HepG2 (cell line): Measurements from ENCODE around the gene UBE2M. TPM values are rescaled to one million over a fixed set of nuclear protein-coding genes. Genes with fewer than 3 reads are reported as not detected.

Experiments used
- ARID3A ChIP-seq: IDR thresholded peaks from 2 replicates; pipeline ENCODE4 v1.6.1; 2012; ENCODE audit warnings: low read depth, low read length, improper control_type of control experiment
- CAMTA2 ChIP-seq: sonication (generic); formaldehyde crosslinking; IDR thresholded peaks from 2 replicates; pipeline ENCODE4 v1.4.0; 2020; ENCODE audit warnings: mild to moderate bottlenecking, missing genetic modification reagents, borderline replicate concordance
- E2F5 ChIP-seq: sonication (generic); formaldehyde crosslinking; conservative IDR thresholded peaks from 2 replicates; pipeline ENCODE4 v1.4.0; 2020; ENCODE audit warnings: missing genetic modification reagents
- FOXA3 ChIP-seq: IDR thresholded peaks from 2 replicates; pipeline ENCODE4 v1.6.1; 2016; ENCODE audit warnings: missing genetic modification reagents, missing compliant biosample characterization
- HMGXB4 ChIP-seq, 2 experiments: sonication (generic) in 1 of 2; formaldehyde crosslinking in 1 of 2; IDR thresholded peaks; 2 replicates each; pipeline versions ENCODE4 v1.4.0 to v1.6.1; 2018 to 2020; ENCODE audit warnings: missing genetic modification reagents in 2 of 2, borderline replicate concordance in 1 of 2, low read depth in 1 of 2, mild to moderate bottlenecking in 1 of 2, missing biosample characterization in 1 of 2
- HOXA7 ChIP-seq: sonication (generic); formaldehyde crosslinking; IDR thresholded peaks from 2 replicates; pipeline ENCODE4 v1.8.1; 2022; ENCODE audit warnings: mild to moderate bottlenecking, missing genetic modification reagents, moderate library complexity
- IKZF4 ChIP-seq: sonication (generic); formaldehyde crosslinking; IDR thresholded peaks from 2 replicates; pipeline ENCODE4 v1.5.1; 2020; ENCODE audit warnings: borderline replicate concordance, mild to moderate bottlenecking, low read depth, missing genetic modification reagents; ENCODE audit errors: not compliant biosample characterization
- NCOA1 ChIP-seq: sonication (generic); formaldehyde crosslinking; IDR thresholded peaks from 2 replicates; pipeline ENCODE4 v1.9.0; 2021; ENCODE audit warnings: missing genetic modification reagents
- PBX3 ChIP-seq: sonication (generic); formaldehyde crosslinking; IDR thresholded peaks from 2 replicates; pipeline ENCODE4 v1.8.1; 2023; ENCODE audit warnings: missing genetic modification reagents, inconsistent platforms, borderline replicate concordance
- PHF21A ChIP-seq: sonication (generic); formaldehyde crosslinking; IDR thresholded peaks from 2 replicates; pipeline ENCODE4 v1.5.0; 2020; ENCODE audit warnings: mild to moderate bottlenecking, missing genetic modification reagents
- TERF1 ChIP-seq: sonication (generic); formaldehyde crosslinking; IDR thresholded peaks from 2 replicates; pipeline ENCODE4 v1.8.0; 2022; ENCODE audit warnings: mild to moderate bottlenecking, missing genetic modification reagents, moderate library complexity
- THAP8 ChIP-seq: sonication (generic); formaldehyde crosslinking; IDR thresholded peaks from 2 replicates; pipeline ENCODE4 v1.5.1; 2020; ENCODE audit warnings: missing genetic modification reagents, mild to moderate bottlenecking, borderline replicate concordance
- ZNF432 ChIP-seq: sonication (generic); formaldehyde crosslinking; IDR thresholded peaks from 2 replicates; pipeline ENCODE4 v1.5.0; 2020; ENCODE audit warnings: missing genetic modification reagents, mild to moderate bottlenecking, borderline replicate concordance
- ZNF556 ChIP-seq: sonication (generic); formaldehyde crosslinking; IDR thresholded peaks from 2 replicates; pipeline ENCODE4 v1.4.0; 2020; ENCODE audit warnings: mild to moderate bottlenecking, missing genetic modification reagents, borderline replicate concordance
- ZNF567 ChIP-seq: sonication (generic); formaldehyde crosslinking; IDR thresholded peaks from 2 replicates; pipeline ENCODE4 v1.8.1; 2023; ENCODE audit warnings: mild to moderate bottlenecking, missing genetic modification reagents, borderline replicate concordance
- ZNF660 ChIP-seq: sonication (generic); formaldehyde crosslinking; IDR thresholded peaks from 2 replicates; pipeline ENCODE4 v1.5.1; 2020; ENCODE audit warnings: mild to moderate bottlenecking, low read depth, missing genetic modification reagents, borderline replicate concordance
- polyA plus RNA-seq, 8 experiments: library from polyadenylated mRNA; depleted of rRNA in 3 of 8; stranded (reverse) in 7 of 8; unstranded in 1 of 8; fragments of >200 nt; fragmentation: Illumina TruSeq in 4 of 8; extraction: Trizol in 4 of 8; gene quantifications; 2 replicates each; pipeline versions ENCODE4 v1.2.1 to v1.2.3, GENCODE V29; 2011 to 2016; ENCODE audit warnings: low read depth in 4 of 8, missing spikeins in 1 of 8, mixed read lengths in 1 of 8; ENCODE audit not compliant: insufficient read depth in 1 of 8
- total RNA-seq, 5 experiments: library from RNA; depleted of rRNA; stranded (reverse); fragments of >200 nt; fragmentation: Illumina TruSeq; extraction: Trizol; gene quantifications; 2 replicates each; pipeline ENCODE4 v1.2.3, GENCODE V29; 2016; ENCODE audit warnings: low read depth in 1 of 5

The UBE2M gene
- total and polyA plus RNA-seq, 2 of the 13 experiments (the other 11 are each of a cell fraction or from before 2014, with no cell fraction given) = 36.2 to 50.3 TPM

- TF ChIP-seq E2F5 (CRISPR knock-in tag) (no peak; the same call in 1 of the 2 replicates), CAMTA2 (CRISPR knock-in tag) (0 out of 2 replicates have a peak, but pooled peaks have one; percentile 57), NCOA1 (no peak), ARID3A (peak; percentile 9; the same call in 1 of the 2 replicates), TERF1 (CRISPR knock-in tag) (0 out of 2 replicates have a peak, but pooled peaks have one; percentile 85), HMGXB4 (CRISPR knock-in tag; IDR thresholded peaks at IDR 0.05; ENCODE audit: borderline replicate concordance in 1 of 2, low read depth in 1 of 2) (peak in 1 of 2 experiments; percentile 54; a peak in 1 of 4 replicates), FOXA3 (CRISPR knock-in tag) (peak; percentile 13; the same call in 1 of the 2 replicates), HOXA7 (CRISPR knock-in tag) (no peak), ZNF567 (CRISPR knock-in tag) (no peak), ZNF556 (CRISPR knock-in tag) (peak; percentile 35; the same call in 1 of the 2 replicates), THAP8 (CRISPR knock-in tag) (no peak), PBX3 (CRISPR knock-in tag) (peak; percentile 39; the same call in 1 of the 2 replicates), ZNF432 (CRISPR knock-in tag) (no peak), PHF21A (CRISPR knock-in tag) (peak; percentile 73; the same call in 1 of the 2 replicates), ZNF660 (CRISPR knock-in tag) (no peak), IKZF4 (peak; percentile 67)
Observed at GRCh38 chr19:58572818-58573657, 14.6 kb upstream of the UBE2M start, which contains the start of gene MZF1 (continued).
